Astrocyte of the spinal cord (primary cell): ENCODE data around the gene NLGN2.

ENCODE experiments used
- DNase-seq: peaks from one replicate; pipeline ENCODE4 v3.0.0; 2011; ENCODE audit warnings: low read depth, low spot score
- H3K4me3 ChIP-seq: 2 replicates; pipeline ENCODE4 v1.5.1; 2011; ENCODE audit warnings: low read depth, mild to moderate bottlenecking, low read length, moderate library complexity
- CTCF ChIP-seq: IDR thresholded peaks from 2 replicates; pipeline ENCODE4 v1.5.1; 2012; ENCODE audit warnings: low read depth, mild to moderate bottlenecking, low read length, inconsistent platforms
- in situ Hi-C: cut with HindIII; loops from 2 replicates; pipeline ENCODE4 v1.10.0; 2017; ENCODE audit warnings: low sequenced_read_pairs

NLGN2 gene

GRCh38 chr17:7413346-7413985, 5.8 kb downstream of the NLGN2 start:
- in situ Hi-C loops: no loop called here
- peak; percentile 11 for DNase-seq
- TF ChIP-seq CTCF: no peak
- H3K4me3 ChIP-seq: no peak overlapping the region

GRCh38 chr17:7414837-7415236, 7.2 kb downstream of the NLGN2 start:
- no peak overlapping the region for H3K4me3 ChIP-seq
- in situ Hi-C loops: no loop called here
- TF ChIP-seq CTCF: no peak
- DNase-seq: no peak

- DNase-seq: no peak
- in situ Hi-C loops: no loop called here
- no peak overlapping the region for H3K4me3 ChIP-seq
- TF ChIP-seq CTCF: no peak
Observed at GRCh38 chr17:7415784-7416183, 8.1 kb downstream of the NLGN2 start.

- in situ Hi-C loops: no loop called here
- TF ChIP-seq CTCF: peak; percentile 1
- no peak overlapping the region for H3K4me3 ChIP-seq
- DNase-seq: no peak
Observed at GRCh38 chr17:7416323-7416722, 8.7 kb downstream of the NLGN2 start.

- DNase-seq: no peak
- in situ Hi-C loops: no loop called here
- H3K4me3 ChIP-seq: no peak overlapping the region
- no peak for TF ChIP-seq CTCF
Observed at GRCh38 chr17:7417056-7417655, 9.5 kb downstream of the NLGN2 start.

GRCh38 chr17:7418472-7419152, 11.0 kb downstream of the NLGN2 start:
- no peak for DNase-seq
- in situ Hi-C loops: no loop called here
- TF ChIP-seq CTCF: no peak
- H3K4me3 ChIP-seq: no peak overlapping the region
